Activated naive CD8-positive, alpha-beta T cell treated with anti-CD3 and anti-CD28 coated beads, Interleukin-2, amount 50 U/mL, for 24 hours (primary cell): Measurements from ENCODE around the gene TXNL4A.

ENCODE experiments used
- ATAC-seq: fragments of 150-1000 bp; cut with Tn5 transposase; one replicate; pipeline ENCODE4 v1.10.0; 2021
- DNase-seq: peaks from one replicate; pipeline ENCODE4 v3.0.0; 2021
- H3K27ac Mint-ChIP-seq: one replicate; pipeline ENCODE4 v1.8.0; 2021; ENCODE audit warnings: mild to moderate bottlenecking, mixed read lengths
- H3K27me3 Mint-ChIP-seq: one replicate; pipeline ENCODE4 v1.8.0; 2021; ENCODE audit warnings: mixed read lengths
- H3K36me3 Mint-ChIP-seq: one replicate; pipeline ENCODE4 v1.8.0; 2021; ENCODE audit warnings: low read depth, mixed read lengths
- H3K4me1 Mint-ChIP-seq: one replicate; pipeline ENCODE4 v1.8.0; 2021; ENCODE audit warnings: mixed read lengths
- H3K4me3 Mint-ChIP-seq: one replicate; pipeline ENCODE4 v1.8.0; 2021; ENCODE audit warnings: mild to moderate bottlenecking, moderate library complexity, mixed read lengths
- H3K9me3 Mint-ChIP-seq: one replicate; pipeline ENCODE4 v1.8.0; 2021; ENCODE audit warnings: mixed read lengths

TXNL4A gene

DNA sequence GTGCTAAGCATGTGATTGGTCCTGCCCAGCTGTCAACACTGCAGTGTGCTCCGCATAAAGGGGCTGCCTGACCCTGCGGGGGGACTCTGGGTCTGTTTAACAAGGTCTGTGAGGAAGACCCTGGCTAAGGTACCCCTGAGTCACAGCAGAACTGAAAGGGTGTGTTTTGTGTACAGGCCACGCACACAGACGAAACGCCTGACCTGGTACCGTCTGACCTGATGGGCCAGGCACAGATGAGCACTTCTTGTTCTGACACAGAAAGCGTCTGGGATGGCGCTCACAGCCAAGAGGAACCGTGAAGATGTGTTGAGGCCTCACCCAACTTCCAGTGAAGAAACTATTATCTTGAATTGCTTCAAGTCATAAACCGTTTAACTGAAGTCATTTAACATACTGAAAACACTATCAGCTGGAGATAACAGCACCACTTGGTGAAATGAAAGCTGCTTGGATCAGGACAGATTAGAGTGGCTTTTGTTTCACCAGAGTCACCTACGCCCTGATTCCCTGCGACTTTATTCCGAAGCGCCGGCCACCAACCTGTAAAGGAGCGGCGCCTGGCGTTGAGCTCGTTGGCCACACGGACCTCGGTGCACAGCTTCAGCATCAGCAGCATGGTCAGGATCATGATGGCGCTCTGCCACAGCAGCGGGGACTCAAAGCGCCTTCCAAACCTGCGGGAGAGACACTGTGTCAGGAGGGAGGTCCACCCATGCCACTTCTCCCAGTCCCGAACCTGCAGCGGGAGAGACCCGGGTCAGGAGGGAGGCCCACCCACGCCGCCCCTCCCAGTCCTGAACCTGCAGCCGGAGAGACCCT is 45.4 kb downstream of the TXNL4A start:
- Mint-ChIP-seq H3K36me3 (peaks cover 18% of the 10 kb centered on the region), H3K4me3 (no peak overlapping the region), H3K27me3 (no peaks in the 10 kb centered on the region), H3K9me3 (no peaks in the 10 kb centered on the region), H3K27ac (no peak overlapping the region), H3K4me1 (peaks cover 29% of the 10 kb centered on the region)
- no peak for ATAC-seq
- DNase-seq = no peak

DNA sequence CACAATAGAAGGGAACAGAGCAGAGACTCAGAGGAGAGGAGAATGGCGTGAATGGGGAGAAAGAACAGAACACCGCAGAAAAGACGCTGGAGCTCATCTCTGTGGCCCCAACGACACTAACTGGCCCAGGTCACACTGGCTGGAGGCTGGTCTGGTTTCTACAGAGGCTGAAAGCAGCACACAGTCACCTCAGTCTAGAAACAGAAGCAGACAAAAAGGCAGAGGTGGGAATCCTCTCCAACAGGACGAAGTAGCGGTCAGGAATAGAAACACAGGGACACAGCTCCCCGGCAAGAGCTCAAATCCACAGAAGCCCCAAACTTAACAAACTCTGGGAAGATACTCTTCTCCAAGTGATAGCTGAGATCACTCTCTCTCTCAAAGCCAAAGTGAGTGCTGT is 46.2 kb downstream of the TXNL4A start:
- H3K4me3 Mint-ChIP-seq = no peak overlapping the region
- no peak for ATAC-seq
- no peaks in the 10 kb centered on the region for H3K27me3 Mint-ChIP-seq
- no peak for DNase-seq
- peaks cover 29% of the 10 kb centered on the region for H3K4me1 Mint-ChIP-seq
- H3K36me3 Mint-ChIP-seq = peaks cover 25% of the 10 kb centered on the region
- H3K27ac Mint-ChIP-seq = no peak overlapping the region
- H3K9me3 Mint-ChIP-seq = no peaks in the 10 kb centered on the region

- no peak overlapping the region for H3K4me3 Mint-ChIP-seq
- H3K4me1 Mint-ChIP-seq = peaks cover 29% of the 10 kb centered on the region
- H3K9me3 Mint-ChIP-seq = no peaks in the 10 kb centered on the region
- no peaks in the 10 kb centered on the region for H3K27me3 Mint-ChIP-seq
- ATAC-seq (no peak), DNase-seq (no peak)
- no peak overlapping the region for H3K27ac Mint-ChIP-seq
- peaks cover 31% of the 10 kb centered on the region for H3K36me3 Mint-ChIP-seq
Observed at GRCh38 chr18:79941473-79942119, 46.8 kb downstream of the TXNL4A start.

DNA sequence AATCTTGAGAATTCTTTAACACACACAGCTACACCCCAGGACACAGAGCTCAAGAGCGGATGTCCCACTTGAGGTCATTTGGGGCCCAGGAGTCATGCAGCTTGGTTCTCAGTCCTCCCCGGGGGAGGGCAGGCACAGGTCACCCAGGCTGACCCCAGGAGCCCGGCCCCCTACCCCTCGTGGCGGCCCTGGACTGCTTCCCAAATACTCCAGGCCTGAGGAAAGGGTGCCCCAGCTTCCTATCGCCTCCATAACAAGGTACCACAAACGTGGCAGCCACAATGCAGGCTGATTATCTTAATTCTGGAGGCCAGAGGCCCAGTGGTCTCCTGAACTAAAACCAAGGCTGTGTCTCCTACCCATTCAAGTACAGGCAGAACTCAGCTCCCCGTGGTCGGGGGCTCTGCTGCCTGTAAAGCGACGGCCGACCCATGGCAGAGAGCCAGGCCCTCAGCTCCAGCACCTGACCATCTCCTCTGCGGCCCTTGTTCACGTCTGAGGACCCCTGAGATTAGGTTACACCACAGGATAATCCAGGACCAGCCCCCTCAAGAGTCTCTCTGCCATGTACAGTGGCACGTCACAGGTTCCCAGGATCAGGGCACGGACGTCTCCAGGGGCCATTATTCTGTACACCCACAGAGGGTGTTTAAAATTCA is 47.4 kb downstream of the TXNL4A start:
- H3K4me1 Mint-ChIP-seq = peaks cover 23% of the 10 kb centered on the region
- DNase-seq (no peak), ATAC-seq (no peak)
- no peaks in the 10 kb centered on the region for H3K27me3 Mint-ChIP-seq
- H3K4me3 Mint-ChIP-seq = no peak overlapping the region
- H3K9me3 Mint-ChIP-seq = peaks cover 1% of the 10 kb centered on the region
- peaks cover 38% of the 10 kb centered on the region for H3K36me3 Mint-ChIP-seq
- H3K27ac Mint-ChIP-seq = no peak overlapping the region

GRCh38 chr18:79940126-79940813 is 48.1 kb downstream of the TXNL4A start:
- H3K27ac Mint-ChIP-seq = no peak overlapping the region
- H3K4me1 Mint-ChIP-seq = peaks cover 20% of the 10 kb centered on the region
- ATAC-seq (no peak), DNase-seq (no peak)
- H3K4me3 Mint-ChIP-seq = no peak overlapping the region
- H3K36me3 Mint-ChIP-seq = peaks cover 44% of the 10 kb centered on the region
- H3K27me3 Mint-ChIP-seq = no peaks in the 10 kb centered on the region
- H3K9me3 Mint-ChIP-seq = peaks cover 8% of the 10 kb centered on the region

DNA sequence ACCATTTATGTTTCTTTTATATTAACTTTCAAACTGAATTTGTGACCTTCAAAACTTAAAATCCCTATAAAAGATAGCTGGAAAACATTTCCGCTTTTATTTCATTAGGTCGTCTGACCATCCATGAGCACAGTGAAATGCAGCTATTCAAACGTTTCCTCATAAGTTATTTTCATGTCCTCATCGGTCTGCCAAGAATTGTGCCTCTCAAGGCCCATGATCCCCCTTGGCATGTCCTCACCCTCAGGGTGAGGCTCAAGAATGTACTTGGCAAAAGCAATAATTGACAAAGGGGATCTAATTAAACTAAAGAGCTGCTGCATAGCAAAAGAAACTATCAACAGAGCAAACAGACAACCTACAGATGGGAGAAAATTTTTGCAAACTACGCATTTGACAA is 49.3 kb downstream of the TXNL4A start:
- no peaks in the 10 kb centered on the region for H3K27me3 Mint-ChIP-seq
- peaks cover 56% of the 10 kb centered on the region for H3K36me3 Mint-ChIP-seq
- no peak overlapping the region for H3K27ac Mint-ChIP-seq
- peaks cover 12% of the 10 kb centered on the region for H3K9me3 Mint-ChIP-seq
- H3K4me3 Mint-ChIP-seq = no peak overlapping the region
- DNase-seq = no peak
- ATAC-seq = no peak
- H3K4me1 Mint-ChIP-seq = peaks cover 9% of the 10 kb centered on the region

DNA sequence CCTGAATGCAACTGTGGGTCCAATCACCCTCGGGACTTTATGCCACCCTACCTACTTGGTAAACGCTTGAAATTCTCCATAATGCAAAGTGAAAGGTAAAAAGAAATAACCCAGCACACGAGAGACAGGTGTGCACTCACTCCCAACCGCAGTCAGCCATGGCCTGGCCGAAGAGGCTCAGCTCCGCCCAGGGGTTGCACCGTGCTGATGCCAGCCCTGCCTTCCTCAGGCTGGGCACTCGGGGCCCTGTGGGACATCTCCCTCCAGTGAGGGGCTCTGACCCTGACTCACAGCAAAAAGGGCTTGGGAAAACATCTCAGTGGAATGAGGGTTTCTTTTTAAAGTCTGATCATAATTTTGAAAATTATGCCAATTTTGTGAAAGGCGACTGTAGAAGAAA is 50.2 kb downstream of the TXNL4A start:
- DNase-seq = no peak
- Mint-ChIP-seq H3K27me3 (no peaks in the 10 kb centered on the region), H3K27ac (no peak overlapping the region), H3K4me3 (no peak overlapping the region), H3K9me3 (peaks cover 21% of the 10 kb centered on the region), H3K36me3 (peaks cover 65% of the 10 kb centered on the region), H3K4me1 (peaks cover 7% of the 10 kb centered on the region)
- ATAC-seq = no peak

DNA sequence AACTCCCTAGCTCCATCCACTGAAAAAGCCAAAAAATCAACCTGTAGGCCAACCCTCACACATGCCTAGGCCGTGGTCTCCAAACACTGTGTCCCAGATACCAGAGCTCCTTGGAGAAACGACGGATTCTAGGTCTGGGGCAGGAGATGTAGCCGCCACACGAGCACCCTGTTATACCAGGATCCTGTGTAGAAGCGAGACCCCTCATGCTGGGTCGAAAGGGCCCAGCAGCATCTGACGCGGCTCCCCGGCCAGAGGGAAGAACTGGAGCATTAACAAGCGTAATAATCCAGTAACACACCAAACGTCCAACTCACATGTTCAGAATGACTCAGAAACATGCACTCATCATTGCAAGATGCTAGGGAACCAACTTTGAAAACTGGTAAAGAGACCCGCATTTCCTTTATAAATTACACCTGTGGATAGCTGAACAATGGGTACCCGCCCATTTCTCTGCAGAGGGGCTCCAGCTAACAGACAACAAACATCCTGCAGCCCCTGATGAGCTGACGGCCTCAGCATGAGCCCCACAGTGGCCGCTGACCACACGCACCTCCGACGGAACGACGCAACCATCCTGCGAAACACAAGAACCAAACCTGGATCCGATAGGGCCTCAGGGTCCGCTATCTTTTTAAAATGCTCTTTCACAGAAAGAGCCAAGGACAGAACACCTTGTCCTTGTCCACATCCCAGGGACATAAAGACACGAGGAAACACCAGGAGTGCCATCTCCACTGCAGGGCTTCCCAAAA is 51.1 kb downstream of the TXNL4A start:
- DNase-seq = no peak
- H3K4me3 Mint-ChIP-seq = no peak overlapping the region

GRCh38 chr18:79936641-79937040 is 51.7 kb downstream of the TXNL4A start:
- Mint-ChIP-seq H3K9me3 (peaks cover 34% of the 10 kb centered on the region), H3K27ac (no peak overlapping the region), H3K4me3 (no peak overlapping the region), H3K27me3 (no peaks in the 10 kb centered on the region), H3K4me1 (no peaks in the 10 kb centered on the region), H3K36me3 (peaks cover 75% of the 10 kb centered on the region)
- ATAC-seq = no peak
- DNase-seq = no peak

More for the DNA sequence above, 51.1 kb downstream of the TXNL4A start:
- ATAC-seq = no peak
- peaks cover 30% of the 10 kb centered on the region for H3K9me3 Mint-ChIP-seq
- peaks cover 1% of the 10 kb centered on the region for H3K4me1 Mint-ChIP-seq
- H3K27ac Mint-ChIP-seq = no peak overlapping the region
- peaks cover 73% of the 10 kb centered on the region for H3K36me3 Mint-ChIP-seq
- H3K27me3 Mint-ChIP-seq = no peaks in the 10 kb centered on the region

GRCh38 chr18:79935925-79936324 is 52.4 kb downstream of the TXNL4A start:
- Mint-ChIP-seq H3K36me3 (peaks cover 81% of the 10 kb centered on the region), H3K27ac (no peak overlapping the region), H3K4me3 (no peak overlapping the region), H3K9me3 (peaks cover 39% of the 10 kb centered on the region), H3K4me1 (no peaks in the 10 kb centered on the region), H3K27me3 (no peaks in the 10 kb centered on the region)
- ATAC-seq (no peak), DNase-seq (no peak)

DNA sequence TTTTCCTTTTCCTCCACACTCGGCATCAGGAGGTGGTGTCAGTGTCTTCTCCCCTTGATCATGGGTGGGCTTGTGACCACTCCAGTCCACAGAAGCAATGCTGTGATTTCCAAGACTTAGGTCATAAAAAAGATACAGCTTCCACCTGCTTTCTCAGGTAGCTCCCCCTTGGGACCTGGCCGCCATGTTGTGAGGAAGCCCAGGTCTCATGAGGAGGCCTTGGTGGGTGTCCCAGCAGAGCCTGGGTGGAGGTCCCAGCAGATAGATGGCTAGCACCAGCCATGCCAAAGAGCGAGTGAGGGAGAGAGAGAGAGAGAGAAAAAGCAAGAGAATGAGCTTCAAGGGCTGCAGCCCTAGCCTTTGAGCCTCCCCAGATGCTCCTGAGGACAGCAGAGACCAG is 52.9 kb downstream of the TXNL4A start:
- Mint-ChIP-seq H3K4me1 (no peaks in the 10 kb centered on the region), H3K27ac (no peak overlapping the region), H3K27me3 (no peaks in the 10 kb centered on the region), H3K9me3 (peaks cover 39% of the 10 kb centered on the region), H3K4me3 (no peak overlapping the region), H3K36me3 (peaks cover 81% of the 10 kb centered on the region)
- DNase-seq = no peak
- ATAC-seq = no peak

GRCh38 chr18:79935098-79935480 is 53.3 kb downstream of the TXNL4A start:
- peaks cover 41% of the 10 kb centered on the region for H3K9me3 Mint-ChIP-seq
- H3K27me3 Mint-ChIP-seq = no peaks in the 10 kb centered on the region
- no peak overlapping the region for H3K27ac Mint-ChIP-seq

GRCh38 chr18:79934311-79935097 is 53.9 kb downstream of the TXNL4A start:
- Mint-ChIP-seq H3K36me3 (peaks cover 84% of the 10 kb centered on the region), H3K27ac (no peak overlapping the region), H3K9me3 (peaks cover 47% of the 10 kb centered on the region), H3K4me1 (no peaks in the 10 kb centered on the region), H3K4me3 (no peak overlapping the region), H3K27me3 (no peaks in the 10 kb centered on the region)
- no peak for DNase-seq
- ATAC-seq = no peak

More at GRCh38 chr18:79935098-79935480, 53.3 kb downstream of the TXNL4A start:
- no peak overlapping the region for H3K4me3 Mint-ChIP-seq
- ATAC-seq (no peak), DNase-seq (no peak)
- peaks cover 84% of the 10 kb centered on the region for H3K36me3 Mint-ChIP-seq
- no peaks in the 10 kb centered on the region for H3K4me1 Mint-ChIP-seq
